Sigmoid colon (tissue), 7 donors: ENCODE results near the gene BANP. TPM values are rescaled to one million over a fixed set of nuclear protein-coding genes. Genes with fewer than 3 reads are reported as not detected.

Experiments
- DNase-seq: peaks from one replicate; pipeline ENCODE4 v3.0.0-alpha.2; 2019
- H3K27ac ChIP-seq, 4 donors: fragments of 200-600 bp; sonication (generic); one replicate each; pipeline ENCODE4 v1.5.1; 2016 to 2019; ENCODE audit warnings: mild to moderate bottlenecking in 1 of 4
- H3K27me3 ChIP-seq, 3 donors: fragments of 200-600 bp; sonication (generic); one replicate each; pipeline ENCODE4 v1.5.1; 2019; ENCODE audit warnings: mild to moderate bottlenecking in 1 of 3
- H3K36me3 ChIP-seq, 4 donors: fragments of 200-600 bp; sonication (generic); one replicate each; pipeline ENCODE4 v1.5.1; 2016 to 2019
- H3K4me1 ChIP-seq, 4 donors: fragments of 200-600 bp; sonication (generic); one replicate each; pipeline ENCODE4 v1.5.1; 2017 to 2019
- H3K4me3 ChIP-seq, 4 donors: fragments of 200-600 bp; sonication (generic); one replicate each; pipeline ENCODE4 v1.5.1; 2017 to 2019; ENCODE audit warnings: mild to moderate bottlenecking in 2 of 4, moderate library complexity in 1 of 4
- H3K9me3 ChIP-seq, 4 donors: fragments of 200-600 bp in 3 of 4; sonication (generic) in 3 of 4; one replicate each; pipeline versions ENCODE4 v1.5.1 to v1.6.1; 2013 to 2019
- EP300 ChIP-seq, 4 donors: sonication (generic); formaldehyde crosslinking; IDR thresholded peaks; one replicate each; pipeline ENCODE4 v1.6.1; 2017; ENCODE audit warnings: antibody characterized with exemption in 4 of 4
- POLR2A ChIP-seq, 2 donors: fragments of 450-650 bp; IDR thresholded peaks; one replicate each; pipeline ENCODE4 v1.6.1; 2016; ENCODE audit warnings: antibody characterized with exemption in 2 of 2, mild to moderate bottlenecking in 2 of 2, moderate library complexity in 2 of 2
- POLR2AphosphoS5 ChIP-seq, 4 donors: sonication (generic); formaldehyde crosslinking; IDR thresholded peaks; one replicate each; pipeline ENCODE4 v1.6.1; 2017; ENCODE audit warnings: antibody characterized with exemption in 4 of 4
- WGBS, 2 donors: extraction: QIAGEN DNeasy Blood & Tissue Kit; methylation state at CpG; one replicate each; pipeline ENCODE4 v1.1.7; 2013; 5-methylcytosine and 5-hydroxymethylcytosine counted together
- intact Hi-C: fragments of 100-400 bp; cut with DNase I; formaldehyde crosslinking; loops from one replicate; pipeline ENCODE4 v1.15.1; 2023
- polyA plus RNA-seq, 3 donors: library from polyadenylated mRNA; stranded (reverse); fragments of 200-250 nt; gene quantifications; one replicate each; pipeline ENCODE4 v1.2.3, GENCODE V29; 2013
- total RNA-seq, 4 donors: library from RNA; depleted of rRNA; stranded (reverse); fragments of >200 nt; gene quantifications; one replicate each; pipeline ENCODE4 v1.1.0, GENCODE V29; 2016
- TF ChIP-seq, protein P1 (sequence below), 4 experiments: fragments of 450-650 bp in 3 of 4; fragments of 200-600 bp in 1 of 4; IDR thresholded peaks; one replicate each; pipeline ENCODE4 v1.5.1; 2016 to 2019; ENCODE audit warnings: antibody characterized with exemption in 4 of 4, mild to moderate bottlenecking in 3 of 4, moderate library complexity in 2 of 4
- donor health status: healthy with polysubstance abuse.
- donor health status: Bipolar disorder and iron deficiency.
- donor health status: healthy.

BANP gene
- total and polyA plus RNA-seq, 7 donors, result 8.4 to 31.0 (median 17.4) TPM

DNA sequence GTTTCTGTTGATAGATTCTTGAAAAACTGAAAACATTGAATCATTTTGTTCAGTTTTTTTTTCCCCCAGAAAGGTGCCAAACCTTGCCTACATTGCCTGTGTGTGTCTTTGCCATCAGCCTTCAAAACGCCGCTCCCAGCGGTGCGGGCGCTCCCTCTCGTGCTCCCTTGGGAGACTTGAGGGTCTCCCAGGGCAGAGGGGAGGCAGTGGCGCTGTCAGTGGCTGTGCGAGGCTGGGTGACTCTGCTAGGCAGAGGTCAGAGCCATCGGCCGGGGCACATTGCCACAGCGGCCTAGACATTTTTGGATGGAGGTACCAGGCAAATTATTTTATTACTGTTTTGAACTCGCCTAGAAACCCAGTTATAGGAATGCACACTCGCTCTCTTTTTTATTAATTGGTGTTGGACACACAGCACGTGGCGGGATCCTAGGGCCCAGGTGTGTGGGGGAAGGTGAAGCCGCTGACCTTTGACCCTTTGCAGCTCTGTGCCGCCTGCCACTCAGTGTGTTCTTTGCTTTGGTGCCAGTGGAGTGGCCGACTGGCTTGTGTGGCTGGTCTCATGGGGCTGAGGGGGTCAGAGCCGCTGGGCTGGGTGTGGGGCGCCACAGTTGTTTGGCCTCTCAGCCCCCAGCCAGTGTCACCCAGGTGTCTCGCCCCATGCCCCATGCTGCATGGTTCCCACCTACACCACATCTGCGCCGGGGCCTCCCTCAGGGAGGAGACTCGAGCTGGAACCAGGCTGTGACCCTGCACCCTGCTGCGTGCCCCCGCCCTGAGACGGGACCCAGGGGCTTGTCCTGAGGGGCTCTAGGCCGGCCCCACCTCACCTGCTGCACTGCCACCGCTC is 115.7 kb downstream of the BANP start:
- TF ChIP-seq, protein P1, sequence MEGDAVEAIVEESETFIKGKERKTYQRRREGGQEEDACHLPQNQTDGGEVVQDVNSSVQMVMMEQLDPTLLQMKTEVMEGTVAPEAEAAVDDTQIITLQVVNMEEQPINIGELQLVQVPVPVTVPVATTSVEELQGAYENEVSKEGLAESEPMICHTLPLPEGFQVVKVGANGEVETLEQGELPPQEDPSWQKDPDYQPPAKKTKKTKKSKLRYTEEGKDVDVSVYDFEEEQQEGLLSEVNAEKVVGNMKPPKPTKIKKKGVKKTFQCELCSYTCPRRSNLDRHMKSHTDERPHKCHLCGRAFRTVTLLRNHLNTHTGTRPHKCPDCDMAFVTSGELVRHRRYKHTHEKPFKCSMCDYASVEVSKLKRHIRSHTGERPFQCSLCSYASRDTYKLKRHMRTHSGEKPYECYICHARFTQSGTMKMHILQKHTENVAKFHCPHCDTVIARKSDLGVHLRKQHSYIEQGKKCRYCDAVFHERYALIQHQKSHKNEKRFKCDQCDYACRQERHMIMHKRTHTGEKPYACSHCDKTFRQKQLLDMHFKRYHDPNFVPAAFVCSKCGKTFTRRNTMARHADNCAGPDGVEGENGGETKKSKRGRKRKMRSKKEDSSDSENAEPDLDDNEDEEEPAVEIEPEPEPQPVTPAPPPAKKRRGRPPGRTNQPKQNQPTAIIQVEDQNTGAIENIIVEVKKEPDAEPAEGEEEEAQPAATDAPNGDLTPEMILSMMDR (IDR thresholded peaks at IDR 0.05), result no peak
- TF ChIP-seq EP300 (IDR thresholded peaks at IDR 0.05) (no peak), POLR2A (IDR thresholded peaks at IDR 0.05) (no peak), POLR2AphosphoS5 (IDR thresholded peaks at IDR 0.05) (no peak)
- H3K36me3 ChIP-seq, result peaks cover 0 to 22% (median 5%) of the 10 kb centered on the region in 4 donors
- intact Hi-C loops, result no loop called here
- no peaks in the 10 kb centered on the region for H3K27me3 ChIP-seq
- no peak for DNase-seq
- no peak overlapping the region for H3K4me3 ChIP-seq
- peaks cover 0 to 23% (median 20%) of the 10 kb centered on the region in 4 donors for H3K4me1 ChIP-seq
- 90 to 92% methylated on average over 29 of the region's 29 CpGs for WGBS, 2 donors
- no peak overlapping the region for H3K27ac ChIP-seq
- H3K9me3 ChIP-seq, result no peaks in the 10 kb centered on the region

DNA sequence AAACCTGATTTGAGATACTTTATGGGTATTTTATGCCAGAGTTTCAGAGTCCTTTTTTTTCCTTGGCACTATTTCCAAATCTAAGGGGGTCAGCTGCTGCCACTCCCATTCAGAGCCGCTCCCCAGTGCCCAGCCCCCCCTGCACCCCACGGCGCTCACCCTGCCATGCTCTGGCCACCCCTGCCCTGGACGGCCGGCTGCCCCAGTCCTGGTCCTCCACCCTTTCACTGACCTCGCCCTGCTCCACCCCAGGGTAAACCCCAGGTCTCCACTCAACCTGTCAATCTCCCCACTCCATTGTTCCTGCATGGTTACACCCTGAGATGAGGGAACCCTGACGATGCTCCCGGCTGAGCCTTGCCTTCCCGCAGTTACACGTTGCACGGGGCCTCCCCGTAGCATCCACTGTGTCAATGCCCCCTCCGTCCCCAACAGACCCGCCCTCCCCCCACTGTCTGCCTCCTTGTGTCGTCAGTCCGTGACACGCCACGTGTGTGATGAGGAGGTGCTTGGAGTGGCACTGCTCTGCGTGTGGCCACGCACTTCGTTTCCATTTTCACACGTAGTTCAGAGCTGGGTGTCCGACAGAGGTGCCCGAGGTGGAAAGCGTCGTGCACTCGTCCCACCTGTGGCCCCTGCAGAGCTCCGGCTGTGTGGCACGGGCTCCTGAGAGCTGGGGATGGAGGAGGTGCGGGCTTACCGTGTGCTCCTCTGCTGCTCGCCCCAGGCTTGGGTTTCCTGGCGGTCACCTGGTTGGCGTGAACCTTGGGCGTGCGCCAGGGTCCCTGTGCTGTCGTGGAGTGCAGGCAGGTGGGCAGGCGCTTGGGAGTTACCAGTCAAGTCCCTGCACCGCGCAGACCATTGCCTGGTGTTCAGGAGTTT is 116.5 kb downstream of the BANP start:
- no peaks in the 10 kb centered on the region for H3K9me3 ChIP-seq
- WGBS, 2 donors, result 91 to 94% methylated on average over 40 of the region's 40 CpGs
- TF ChIP-seq POLR2A (IDR thresholded peaks at IDR 0.05) (no peak), EP300 (IDR thresholded peaks at IDR 0.05) (no peak), POLR2AphosphoS5 (IDR thresholded peaks at IDR 0.05) (no peak)
- TF ChIP-seq, protein P1 (IDR thresholded peaks at IDR 0.05), result no peak
- H3K27ac ChIP-seq, result no peak overlapping the region
- H3K4me1 ChIP-seq, result peaks cover 0 to 14% (median 11%) of the 10 kb centered on the region in 4 donors
- peak; percentile 46 for DNase-seq
- H3K36me3 ChIP-seq, result peaks cover 0 to 30% (median 12%) of the 10 kb centered on the region in 4 donors
- intact Hi-C loops, result no loop called here
- H3K27me3 ChIP-seq, result no peaks in the 10 kb centered on the region
- no peak overlapping the region for H3K4me3 ChIP-seq

DNA sequence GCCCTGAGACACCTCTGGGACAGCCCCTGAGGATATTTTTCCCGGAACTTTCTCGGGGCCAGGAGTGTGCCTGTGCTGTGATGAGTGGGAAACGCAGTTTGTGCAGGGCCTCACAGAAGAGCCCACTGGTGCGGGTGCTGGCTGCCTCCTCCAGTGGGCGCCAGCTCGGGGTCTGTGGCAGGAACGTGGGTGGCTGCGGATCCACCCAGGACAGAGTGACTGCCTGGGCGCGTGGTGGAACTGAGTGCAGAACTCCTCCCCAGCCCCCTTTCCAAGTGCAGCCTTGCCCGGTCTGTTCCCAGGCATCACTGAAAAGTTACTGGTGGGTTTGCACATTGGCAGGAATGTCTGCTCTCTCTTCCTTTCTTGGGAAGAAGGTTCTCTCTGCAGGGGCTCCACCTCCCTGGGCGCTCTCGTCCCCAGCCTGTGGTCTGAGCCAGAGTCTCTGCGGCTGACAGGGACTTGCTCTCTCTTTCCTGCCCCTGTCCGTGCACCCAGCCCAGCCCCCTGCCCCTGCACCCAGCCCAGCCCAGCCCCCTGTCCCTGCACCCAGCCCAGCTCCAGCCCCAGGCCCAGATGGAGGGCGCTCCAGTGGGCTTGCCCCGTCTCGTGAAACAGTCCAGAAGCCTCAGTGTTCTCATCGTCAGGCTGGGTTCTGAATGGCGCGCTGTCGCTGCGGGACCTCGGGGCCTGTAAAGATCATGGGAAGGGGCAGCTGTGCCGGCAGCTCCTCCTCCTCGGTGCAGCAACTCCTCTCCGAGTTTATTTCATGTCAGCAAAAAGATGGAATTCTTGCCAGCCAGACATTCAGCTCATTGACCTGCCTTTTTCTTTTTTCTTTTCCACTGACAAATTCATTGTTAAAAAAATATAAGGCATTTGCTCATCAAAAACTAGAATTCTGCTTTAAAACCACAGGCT is 117.5 kb downstream of the BANP start:
- 88 to 96% methylated on average over 27 of the region's 27 CpGs for WGBS, 2 donors
- H3K36me3 ChIP-seq, result peaks cover 0 to 40% (median 19%) of the 10 kb centered on the region in 4 donors

More for the DNA sequence above, 117.5 kb downstream of the BANP start:
- Histone ChIP-seq H3K9me3 (no peaks in the 10 kb centered on the region), H3K27me3 (no peaks in the 10 kb centered on the region), H3K27ac (no peak overlapping the region), H3K4me1 (peaks cover 0 to 4% (median 2%) of the 10 kb centered on the region in 4 donors), H3K4me3 (no peak overlapping the region)
- DNase-seq, result peak; percentile 53
- intact Hi-C loops, result no loop called here
- TF ChIP-seq POLR2AphosphoS5 (IDR thresholded peaks at IDR 0.05), result no peak
- TF ChIP-seq EP300 (IDR thresholded peaks at IDR 0.05), result no peak
- no peak for TF ChIP-seq POLR2A (IDR thresholded peaks at IDR 0.05)
- TF ChIP-seq, protein P1 (IDR thresholded peaks at IDR 0.05), result no peak
